Upper lobe of left lung (tissue), 4 donors: ENCODE measurements around the gene TOP1.

Experiments
- EP300 ChIP-seq, 4 donors: sonication (generic); formaldehyde crosslinking; IDR thresholded peaks; one replicate each; pipeline ENCODE4 v1.5.1; 2017; ENCODE audit warnings: antibody characterized with exemption in 4 of 4, control low read depth in 2 of 4
- POLR2A ChIP-seq, 4 donors: fragments of 450-650 bp; IDR thresholded peaks; one replicate each; pipeline ENCODE4 v1.5.1; 2016 to 2017; ENCODE audit warnings: antibody characterized with exemption in 4 of 4, mild to moderate bottlenecking in 2 of 4
- POLR2AphosphoS5 ChIP-seq, 2 donors: sonication (generic); formaldehyde crosslinking; IDR thresholded peaks; one replicate each; pipeline ENCODE4 v1.5.1; 2017; ENCODE audit warnings: antibody characterized with exemption in 2 of 2
- TF ChIP-seq, protein P1 (sequence below), 6 experiments: fragments of 450-650 bp in 4 of 6; fragments of 200-600 bp in 2 of 6; sonication (generic) in 2 of 6; IDR thresholded peaks; one replicate each; pipeline ENCODE4 v1.5.1; 2016 to 2019; ENCODE audit warnings: antibody characterized with exemption in 6 of 6

GRCh38 chr20:40982415-40983145, 46.0 kb upstream of the TOP1 start:
- TF ChIP-seq, protein P1, sequence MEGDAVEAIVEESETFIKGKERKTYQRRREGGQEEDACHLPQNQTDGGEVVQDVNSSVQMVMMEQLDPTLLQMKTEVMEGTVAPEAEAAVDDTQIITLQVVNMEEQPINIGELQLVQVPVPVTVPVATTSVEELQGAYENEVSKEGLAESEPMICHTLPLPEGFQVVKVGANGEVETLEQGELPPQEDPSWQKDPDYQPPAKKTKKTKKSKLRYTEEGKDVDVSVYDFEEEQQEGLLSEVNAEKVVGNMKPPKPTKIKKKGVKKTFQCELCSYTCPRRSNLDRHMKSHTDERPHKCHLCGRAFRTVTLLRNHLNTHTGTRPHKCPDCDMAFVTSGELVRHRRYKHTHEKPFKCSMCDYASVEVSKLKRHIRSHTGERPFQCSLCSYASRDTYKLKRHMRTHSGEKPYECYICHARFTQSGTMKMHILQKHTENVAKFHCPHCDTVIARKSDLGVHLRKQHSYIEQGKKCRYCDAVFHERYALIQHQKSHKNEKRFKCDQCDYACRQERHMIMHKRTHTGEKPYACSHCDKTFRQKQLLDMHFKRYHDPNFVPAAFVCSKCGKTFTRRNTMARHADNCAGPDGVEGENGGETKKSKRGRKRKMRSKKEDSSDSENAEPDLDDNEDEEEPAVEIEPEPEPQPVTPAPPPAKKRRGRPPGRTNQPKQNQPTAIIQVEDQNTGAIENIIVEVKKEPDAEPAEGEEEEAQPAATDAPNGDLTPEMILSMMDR (IDR thresholded peaks at IDR 0.05) = no peak
- no peak for TF ChIP-seq POLR2A (IDR thresholded peaks at IDR 0.05)
- TF ChIP-seq EP300 (IDR thresholded peaks at IDR 0.05) = no peak
- TF ChIP-seq POLR2AphosphoS5 (IDR thresholded peaks at IDR 0.05) = no peak
